ENCODE results near the gene SV2A.

GRCh38 chr1:149962736-149963135, 45.1 kb upstream of the SV2A start:
- no peak for TF ChIP-seq CTCF (IDR thresholded peaks at IDR 0.05)
- no peak for TF ChIP-seq POLR2A (IDR thresholded peaks at IDR 0.05)

Measured in testis (tissue), 2 donors.